HuH-7 (cell line): ENCODE data around the gene SIGLEC9.

Experiments
- DNase-seq: peaks from one replicate; pipeline ENCODE4 v3.0.0; 2011; ENCODE audit warnings: low spot score

Gene SIGLEC9

DNA sequence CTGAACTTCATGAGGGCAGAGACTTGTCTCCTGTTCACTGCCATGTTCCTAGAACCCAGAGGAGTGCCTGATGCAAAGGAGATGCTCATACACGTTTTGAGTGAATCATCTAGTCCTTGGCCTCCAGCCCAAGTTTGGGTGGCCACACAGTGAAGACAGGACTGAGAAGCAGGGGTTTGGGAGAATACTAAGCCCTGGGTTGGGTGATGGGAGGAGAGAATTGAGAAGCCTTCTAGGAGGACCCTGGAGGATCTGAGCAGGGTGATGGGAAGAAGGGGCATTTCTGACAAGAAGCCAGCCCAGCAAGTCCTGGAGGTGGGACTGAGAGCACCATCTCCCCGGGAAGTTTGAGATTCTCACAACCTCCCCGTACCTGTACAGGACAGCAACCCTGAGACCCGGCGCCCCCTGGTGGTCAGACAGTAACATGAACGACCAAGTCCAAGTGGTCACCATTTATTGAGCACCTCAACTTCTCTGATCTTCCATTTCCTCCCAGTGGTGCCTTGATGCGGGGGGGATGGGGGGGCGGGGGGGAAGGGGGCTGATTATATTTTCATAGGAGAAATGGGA is 27.5 kb upstream of the SIGLEC9 start:
- DNase-seq = peak; percentile 84

DNA sequence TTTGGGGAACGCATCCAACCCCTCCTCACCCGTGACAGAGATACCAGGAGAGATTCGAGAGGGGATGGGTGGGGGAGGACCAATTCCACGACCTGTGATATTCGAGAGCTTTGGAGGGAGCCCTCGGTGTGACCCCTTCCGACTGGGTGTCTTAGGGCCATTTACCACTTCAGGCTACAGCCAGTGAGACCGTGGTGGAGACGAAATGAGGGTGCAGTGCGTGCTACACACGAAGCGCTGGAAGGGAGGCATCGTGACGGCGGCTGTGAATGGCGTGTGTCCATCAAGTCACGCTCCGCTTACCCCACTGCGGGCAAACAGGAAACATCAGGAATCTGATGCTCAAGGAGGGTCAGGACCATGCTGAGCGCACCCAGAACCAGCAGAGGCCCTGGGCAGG is 26.9 kb upstream of the SIGLEC9 start:
- no peak for DNase-seq

DNA sequence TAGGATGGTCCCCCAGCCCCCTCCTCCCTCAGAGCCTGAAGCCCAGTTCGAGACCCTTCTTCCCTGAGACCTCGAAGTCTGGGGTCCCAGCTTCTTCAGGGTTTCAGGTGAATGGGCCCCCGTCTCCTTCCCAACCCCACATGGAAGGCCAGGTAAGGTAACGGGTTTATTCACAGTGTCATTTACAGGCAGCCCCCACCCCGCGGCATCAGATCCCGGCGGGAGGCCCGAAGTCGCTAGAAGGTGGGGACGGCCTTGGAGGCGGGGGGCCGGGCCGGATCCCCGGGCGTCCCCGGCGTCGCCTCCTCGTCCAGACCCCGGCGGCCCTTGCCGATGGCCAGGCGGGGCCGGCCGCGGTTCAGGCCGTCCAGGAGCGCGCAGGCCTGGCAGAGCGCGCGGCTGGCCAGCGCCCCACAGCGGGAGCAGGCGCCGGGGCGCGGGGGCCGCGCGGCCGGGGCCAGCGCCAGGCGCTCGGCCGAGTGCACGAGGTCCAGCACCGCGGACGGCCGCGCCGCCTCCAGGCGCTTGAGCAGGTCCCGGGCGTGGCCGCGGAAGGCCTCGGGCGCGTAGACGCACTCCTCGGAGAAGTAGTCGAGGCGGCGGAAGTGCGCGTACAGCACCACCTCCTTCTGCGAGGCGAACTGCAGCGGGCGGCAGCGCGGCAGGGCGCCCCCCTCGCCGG is 26.2 kb upstream of the SIGLEC9 start:
- DNase-seq = no peak

DNA sequence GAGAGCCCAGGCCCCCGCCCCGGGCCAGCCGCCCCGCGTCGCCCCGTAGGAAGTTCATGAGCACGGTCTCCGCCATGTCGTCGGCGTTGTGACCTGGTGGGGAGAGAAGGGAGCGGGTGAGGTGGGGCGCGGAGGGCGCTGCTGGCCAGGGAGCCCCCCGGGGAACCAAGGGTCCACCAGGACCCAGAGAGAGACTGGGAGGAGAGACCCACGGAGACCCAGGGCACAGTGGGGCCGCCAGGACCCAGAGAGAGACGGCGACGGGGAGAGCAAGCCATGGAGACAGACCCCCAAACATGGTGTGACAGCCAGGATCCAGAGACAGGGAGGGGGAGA is 25.7 kb upstream of the SIGLEC9 start:
- no peak for DNase-seq

DNA sequence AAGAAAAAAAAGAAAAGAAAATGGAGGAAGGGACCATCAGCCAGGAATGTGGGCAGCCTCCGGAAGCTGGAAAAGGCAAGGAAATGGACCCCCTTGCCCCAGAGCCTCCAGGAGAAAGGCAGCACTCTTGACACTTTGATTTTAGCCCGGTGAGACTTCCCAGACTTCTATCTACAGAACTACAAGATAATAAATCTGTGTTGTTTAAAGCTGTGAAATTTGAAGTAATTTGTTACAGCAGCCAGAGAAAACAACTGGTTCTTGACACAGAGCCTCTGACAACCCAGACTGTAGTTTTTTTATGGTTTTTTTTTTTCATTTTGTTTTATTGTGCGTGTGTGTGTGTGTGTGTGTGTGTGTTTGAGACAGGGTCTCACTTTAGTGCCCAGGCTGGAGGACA is 24.1 kb upstream of the SIGLEC9 start:
- no peak for DNase-seq

DNA sequence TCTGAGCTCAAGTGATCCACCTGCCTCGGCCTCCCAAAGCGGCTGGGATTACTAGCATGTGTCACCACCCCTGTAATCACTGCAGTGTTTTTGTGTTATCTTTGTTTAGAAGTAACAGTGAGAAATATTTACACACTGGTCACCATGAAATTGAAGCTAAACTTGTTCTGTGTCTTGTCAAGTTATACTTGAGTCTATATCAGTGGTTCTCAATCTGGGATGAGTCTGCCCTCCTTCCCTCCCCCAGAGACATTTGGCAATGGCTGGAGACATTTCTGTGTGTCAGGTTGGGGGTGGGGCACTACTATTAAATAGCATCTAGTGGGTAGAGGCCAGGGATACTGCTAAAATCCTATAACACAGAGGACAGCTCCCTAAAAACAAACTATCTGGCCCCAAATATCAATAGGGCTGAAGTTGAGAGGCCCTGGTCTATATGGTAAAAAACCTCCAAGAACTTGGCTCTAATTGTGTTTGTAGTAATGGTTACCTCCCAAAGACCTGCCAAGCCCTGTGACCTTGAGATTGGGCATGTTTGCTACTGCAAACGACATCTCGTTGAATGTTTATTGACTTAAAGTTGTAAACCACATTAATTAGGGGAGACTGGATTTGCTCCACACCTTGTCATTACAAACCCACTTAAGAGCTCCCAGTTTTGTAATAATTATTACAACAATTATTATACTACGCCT is 23.4 kb upstream of the SIGLEC9 start:
- DNase-seq = no peak

DNA sequence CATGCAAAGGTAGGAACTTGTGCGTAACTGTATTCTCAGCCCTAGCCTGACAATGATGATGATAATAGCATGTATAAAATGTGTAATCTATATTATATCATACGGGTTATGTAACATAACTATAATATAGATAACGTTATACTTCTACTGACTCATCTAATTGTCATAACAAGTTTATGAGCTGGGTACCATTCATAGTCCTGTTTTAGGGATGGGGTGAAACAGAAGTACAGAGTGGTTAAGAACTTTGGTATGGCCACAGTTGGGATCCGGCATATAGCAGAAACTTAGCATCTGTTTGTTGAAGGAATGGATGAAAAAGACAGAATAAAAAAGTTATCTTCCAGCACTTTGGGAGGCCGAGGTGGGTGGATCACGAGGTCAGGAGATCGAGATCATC is 21.7 kb upstream of the SIGLEC9 start:
- no peak for DNase-seq

DNA sequence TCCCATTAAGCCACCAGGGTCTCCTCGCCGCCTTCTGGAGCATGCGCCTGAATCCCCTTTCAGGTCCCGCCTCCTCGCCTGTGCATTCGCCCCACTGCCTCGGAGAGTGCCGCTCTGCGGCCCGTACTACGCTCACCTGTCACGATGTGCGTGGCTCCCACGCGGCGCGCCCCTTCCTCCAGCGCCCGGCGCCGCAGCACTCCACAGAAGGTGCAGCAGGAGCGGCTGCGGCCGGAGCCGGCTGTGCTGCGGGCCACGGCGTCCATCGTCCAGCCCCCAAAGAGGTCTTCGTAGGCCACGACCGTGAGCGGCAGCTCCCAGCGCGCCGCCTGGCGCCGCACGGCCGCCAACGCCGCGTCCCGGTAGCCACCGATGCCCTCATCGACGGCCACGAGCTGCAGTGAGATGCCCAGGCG is 20.8 kb upstream of the SIGLEC9 start:
- DNase-seq = no peak

DNA sequence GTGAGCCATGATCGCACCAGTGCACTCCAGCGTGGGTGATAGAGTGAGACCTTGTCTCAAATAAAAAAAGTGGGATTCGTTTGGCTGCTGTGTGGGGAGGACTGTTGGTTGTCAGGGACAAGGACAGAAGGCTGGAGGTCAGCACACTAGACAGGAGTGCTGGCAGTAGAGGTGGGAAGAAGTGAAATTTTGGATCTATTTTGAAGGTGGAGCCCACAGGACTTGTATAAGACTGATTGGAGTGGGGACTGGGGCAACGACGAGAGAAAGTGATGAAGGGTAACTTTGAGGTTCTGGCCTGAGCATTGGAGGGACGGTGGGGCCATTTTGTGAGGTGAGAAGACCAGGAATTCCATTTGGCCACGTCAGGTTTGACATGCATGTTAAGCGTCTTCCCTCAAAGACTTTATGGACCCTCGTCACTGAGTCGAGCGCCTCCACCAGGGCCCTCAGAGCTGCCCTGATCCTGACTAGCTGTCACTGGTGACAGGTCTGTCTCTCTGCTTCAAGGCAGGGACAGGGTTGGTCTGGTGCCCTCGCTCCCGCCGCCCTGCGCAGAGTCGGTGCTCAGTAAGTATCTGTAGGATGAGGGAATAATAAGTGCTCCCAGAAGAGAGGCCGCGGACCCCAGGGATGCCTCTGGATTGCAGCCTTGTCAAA is 17.2 kb upstream of the SIGLEC9 start:
- peak; percentile 36 for DNase-seq

DNA sequence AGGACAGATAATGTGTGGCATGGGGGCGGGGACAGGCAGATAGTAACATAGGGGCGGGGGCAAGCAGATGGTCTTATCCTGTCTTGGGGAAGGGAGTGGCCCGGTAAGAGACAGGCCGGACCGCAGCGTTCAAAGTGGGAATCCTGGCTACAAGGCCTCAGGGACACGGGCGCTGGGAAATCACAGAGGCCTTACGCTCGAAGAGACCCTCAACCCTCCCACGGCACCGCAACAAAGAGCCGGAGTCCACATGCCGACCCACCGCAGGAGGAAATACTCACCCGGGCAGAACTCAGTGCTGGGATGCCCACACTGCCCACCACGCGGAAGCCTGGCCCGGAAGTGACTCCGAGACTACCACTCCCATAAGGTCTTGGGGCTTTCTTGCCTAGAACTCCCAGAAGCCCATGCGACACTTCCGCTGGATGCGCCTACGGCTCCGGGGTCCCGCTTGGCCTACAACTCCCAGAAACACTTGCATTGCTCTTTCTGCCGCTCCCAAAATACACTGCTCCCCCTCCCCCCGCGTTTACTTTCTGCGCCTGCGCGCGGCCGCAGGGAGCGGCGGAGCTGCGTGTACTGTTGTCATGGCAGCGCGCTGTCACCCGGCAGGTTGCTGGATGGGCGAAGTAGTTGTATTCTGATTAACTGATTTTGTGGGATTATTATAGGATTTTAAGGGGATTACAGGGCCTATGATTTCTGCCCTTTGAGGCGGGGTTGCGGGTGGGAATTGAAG is 16.5 kb upstream of the SIGLEC9 start, which contains the start of gene CTU1:
Gene CTU1, minus strand, starts transcription at position 344 of the 739 bp plus-strand sequence. CDS start 3,840 bp downstream, outside the sequence.
- peak; percentile 96 for DNase-seq

DNA sequence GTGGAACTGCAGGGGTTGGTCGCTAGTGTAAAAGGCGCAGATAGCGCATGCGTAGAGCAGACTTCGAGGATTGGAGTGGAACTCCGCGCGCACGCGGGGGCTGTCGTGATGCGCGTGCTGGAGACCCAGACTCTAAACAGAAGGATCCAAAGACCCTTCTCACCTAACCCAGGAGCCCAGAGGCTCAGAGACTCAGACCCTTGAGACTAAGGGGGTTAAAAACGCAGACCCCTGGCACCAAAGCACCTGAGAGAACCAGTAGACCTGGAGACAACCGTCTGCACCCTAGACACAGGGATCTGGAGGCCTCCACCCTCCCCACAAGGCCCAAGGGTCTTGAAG is 15.9 kb upstream of the SIGLEC9 start:
- no peak for DNase-seq

DNA sequence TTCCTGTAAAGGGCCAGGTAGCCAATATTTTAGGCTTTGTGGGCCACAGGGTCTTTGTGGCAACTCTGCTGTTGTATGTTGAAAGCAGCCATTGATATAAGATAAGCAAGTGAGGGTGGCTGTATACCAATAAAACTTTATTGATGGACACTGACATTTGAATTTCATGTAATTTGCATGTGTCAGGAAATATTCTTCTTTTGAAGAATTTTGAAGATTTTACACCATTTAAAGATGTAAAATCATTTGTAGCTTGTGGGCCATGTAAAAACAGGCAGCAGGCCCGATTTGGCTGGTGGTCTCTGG is 14.1 kb upstream of the SIGLEC9 start:
- no peak for DNase-seq

DNA sequence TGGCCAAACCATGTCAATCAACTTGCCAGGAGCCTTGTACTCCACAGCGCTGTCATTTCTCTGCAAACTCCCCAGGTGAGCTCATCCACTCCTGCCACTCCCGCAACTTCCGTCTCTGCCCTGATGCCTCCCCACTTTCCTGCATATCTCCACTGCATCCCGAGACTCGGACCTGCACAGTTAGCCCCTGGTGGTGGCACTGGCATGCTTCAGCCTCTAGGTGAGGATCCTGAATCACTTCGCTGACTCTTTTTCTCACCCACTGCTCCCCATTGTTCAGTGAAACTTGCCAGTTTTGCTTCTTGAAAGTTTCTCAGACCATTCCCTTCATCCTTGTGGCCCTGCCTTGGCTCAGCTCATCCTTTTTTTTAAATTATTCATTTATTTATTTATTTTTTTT is 13.1 kb upstream of the SIGLEC9 start:
- DNase-seq = peak; percentile 42

DNA sequence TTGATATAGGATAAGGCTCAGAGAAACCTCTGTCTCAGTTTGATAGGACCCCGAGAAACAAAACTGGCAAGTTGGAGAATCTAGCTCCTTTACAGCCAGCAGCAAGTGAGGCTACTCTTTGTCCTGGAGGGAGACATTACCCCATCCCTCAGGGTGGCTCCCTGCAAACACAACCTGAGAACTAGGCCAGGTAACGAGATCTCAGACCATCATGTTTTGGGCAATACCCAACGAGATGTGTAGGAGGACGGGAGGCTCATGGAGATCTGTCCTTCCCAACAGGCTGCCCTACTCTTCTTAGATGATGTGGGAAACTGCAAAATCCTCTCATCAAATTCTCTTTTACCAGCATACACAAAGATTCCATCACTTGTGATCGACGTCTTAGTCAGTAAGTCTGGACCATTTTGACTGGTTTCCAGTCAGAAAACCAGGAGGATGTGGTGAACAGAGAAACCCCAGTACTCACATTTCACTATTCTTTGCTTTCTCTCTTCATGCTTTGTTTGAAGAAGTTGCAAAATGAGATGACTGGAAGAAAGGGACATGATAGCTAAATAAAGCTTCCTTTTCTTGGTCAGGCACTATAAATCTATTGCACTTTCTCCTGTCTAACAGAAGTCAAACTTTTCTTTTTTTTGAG is 10.5 kb upstream of the SIGLEC9 start:
- no peak for DNase-seq

DNA sequence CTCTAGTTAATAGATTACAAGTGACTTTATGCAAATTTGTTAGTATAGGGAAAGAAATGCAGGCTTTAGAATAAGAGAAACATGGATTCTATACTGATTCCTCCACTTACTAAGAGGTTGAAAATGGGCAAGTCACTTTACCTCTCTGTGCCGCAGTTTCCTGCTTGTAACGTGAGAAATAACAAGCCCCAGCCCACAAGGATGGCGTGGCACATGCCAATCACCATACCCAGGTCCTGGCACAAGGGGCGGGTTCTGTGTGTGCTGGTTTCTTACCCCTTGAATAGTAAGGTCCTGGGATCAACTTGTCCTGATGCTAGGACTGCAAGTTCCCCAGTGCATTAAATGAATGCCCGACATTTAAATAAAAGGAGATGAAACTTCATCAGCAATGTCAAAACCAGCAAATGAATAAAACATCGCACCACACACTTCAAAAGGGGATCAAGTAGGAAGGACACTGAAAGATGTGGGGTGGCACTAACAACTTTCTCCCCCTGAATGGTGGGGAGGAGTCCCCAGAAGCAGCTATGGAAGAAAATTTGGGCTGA is 7.9 kb upstream of the SIGLEC9 start:
- DNase-seq = no peak

DNA sequence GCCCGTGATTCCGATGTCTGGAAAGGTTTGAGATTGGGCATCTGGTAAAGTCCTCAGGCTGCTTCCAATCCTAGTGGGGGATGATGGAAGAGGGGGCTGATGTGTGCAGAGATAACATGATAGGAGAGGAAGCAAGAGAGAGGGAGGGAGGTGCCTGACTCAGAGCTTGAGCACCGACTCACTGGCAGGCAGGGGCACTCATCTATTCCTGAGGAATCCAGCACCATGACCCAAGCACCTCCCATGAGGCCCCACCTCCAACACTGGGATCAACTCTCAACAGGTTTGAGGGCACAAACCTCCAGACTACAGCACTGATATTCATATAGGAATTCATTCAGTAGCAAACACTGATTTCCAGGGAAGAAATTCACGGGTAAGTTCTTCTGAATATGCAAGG is 5.6 kb upstream of the SIGLEC9 start:
- no peak for DNase-seq

DNA sequence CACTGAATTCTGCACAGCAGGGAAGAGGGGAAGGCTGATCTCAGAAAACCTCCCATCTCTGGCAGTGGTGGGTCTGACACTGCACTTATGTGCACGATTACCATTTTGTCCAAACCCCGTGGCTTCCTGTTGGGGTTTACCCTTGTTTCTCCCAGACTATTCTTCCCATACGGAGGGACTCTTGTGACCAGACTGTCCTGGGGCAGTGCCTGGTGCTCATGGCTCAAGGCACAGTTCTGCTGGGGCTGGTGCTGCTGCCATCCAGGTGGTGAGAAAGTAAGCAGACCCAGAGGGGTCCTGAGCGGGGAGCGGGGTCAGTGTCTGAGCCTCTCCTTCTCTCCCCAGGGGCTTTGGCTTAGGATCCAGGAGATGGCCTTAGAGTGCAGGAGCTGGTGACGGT is 5.1 kb upstream of the SIGLEC9 start:
- DNase-seq = no peak

DNA sequence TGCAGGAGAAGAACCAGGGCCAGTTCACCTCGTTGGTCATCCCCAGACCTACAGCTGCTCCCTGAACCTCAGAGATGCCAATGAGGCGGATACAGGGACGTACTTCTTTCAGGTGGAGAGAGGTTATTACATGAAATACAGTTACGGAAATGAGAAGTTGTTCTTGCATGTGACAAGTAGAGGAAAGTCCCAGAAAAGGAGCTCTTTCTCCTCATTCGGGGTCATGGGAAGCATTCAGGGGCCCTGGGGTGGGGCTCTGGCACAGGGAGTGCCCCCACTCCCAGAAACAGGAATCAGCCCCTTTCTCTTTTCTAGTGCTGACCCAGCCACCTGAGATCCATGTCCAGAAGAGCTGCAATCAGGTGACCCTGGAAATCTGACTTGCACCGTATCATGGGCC is 4.5 kb upstream of the SIGLEC9 start:
- no peak for DNase-seq

DNA sequence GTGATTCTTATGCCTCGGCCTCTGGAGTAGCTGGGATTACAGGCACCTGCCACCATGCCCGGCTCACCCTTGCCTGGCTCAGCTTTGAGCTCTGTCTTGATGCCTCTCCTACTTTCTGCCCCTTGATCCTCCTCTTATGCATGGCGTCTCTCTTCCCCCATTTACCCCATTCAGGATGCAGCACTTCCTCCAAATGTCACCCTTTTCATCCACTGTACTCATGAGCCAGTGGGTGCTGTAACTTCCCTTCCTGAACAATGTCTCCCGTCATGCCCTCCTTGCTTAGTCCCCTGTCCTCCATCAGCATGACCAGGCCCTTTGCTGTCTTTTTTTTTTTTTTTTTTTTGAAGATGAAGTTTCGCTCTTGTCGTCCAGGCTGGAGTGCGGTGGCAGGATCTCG is 3.4 kb upstream of the SIGLEC9 start:
- no peak for DNase-seq

DNA sequence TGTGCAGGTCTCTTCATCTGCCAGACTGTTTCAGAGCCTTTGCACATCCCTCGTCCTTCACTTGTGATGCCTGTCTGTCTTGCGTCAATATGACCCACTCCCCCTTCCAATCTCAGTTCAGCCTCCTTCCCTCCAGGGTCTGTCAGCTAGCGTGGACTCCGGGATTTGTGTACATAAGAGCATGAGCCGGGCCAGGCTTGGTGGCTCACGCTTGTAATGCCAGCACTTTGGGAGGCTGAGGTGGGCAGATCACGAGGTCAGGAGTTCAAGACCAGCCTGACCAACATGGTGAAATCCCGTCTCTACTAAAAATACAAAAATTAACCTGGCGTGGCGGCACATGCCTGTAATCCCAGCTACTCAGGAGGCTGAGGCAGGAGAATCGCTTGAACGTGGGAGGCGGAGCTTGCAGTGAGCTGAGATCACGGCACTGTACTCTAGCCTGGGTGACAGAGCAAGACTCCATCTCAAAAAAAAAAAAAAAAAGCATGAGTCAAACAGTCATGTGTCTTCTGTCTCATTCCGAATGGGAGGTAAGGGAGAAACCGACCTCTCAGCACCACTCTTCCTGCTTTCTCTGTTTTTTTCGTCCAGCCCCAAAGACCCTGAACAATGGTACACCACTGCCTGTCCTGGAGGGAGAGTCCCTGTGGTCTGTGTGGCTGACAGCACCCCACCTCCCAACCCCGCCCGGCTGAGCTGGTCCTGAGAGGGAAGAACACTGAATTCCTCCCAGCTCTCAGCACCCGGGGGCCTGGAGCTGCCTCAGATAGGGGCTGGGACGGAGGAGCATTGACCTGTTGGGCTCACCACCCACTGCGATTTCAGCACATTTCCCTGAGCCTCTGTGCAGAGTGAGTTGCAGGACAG is 2.4 kb upstream of the SIGLEC9 start:
- no peak for DNase-seq

DNA sequence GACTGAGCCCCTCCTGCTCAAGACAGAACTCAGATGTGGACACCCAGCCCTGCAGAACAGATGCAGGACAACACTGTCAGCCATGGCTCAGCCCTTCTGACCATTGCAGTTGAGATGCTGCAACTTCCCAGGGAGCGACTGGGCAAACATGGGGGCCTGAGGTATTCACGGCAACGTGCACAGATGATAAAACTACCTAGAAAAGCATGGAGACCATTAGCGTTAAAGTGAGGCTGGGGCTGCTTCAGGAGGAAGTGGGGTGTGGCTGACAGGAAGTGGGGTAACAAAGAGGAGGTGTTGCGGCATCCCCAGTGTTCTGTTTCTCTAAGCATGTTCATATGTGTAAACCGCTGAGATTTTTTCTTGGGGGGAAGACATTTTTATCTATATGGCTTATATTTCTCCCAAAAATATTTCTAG is 1.3 kb upstream of the SIGLEC9 start:
- DNase-seq = no peak
